AG09319 (cell line): Measurements from ENCODE around the gene TXNRD1.

Source experiments
- DNase-seq: peaks from one replicate; pipeline ENCODE4 v3.0.0-alpha.2; 2010; ENCODE audit warnings: low read depth; ENCODE audit errors: extremely low read depth
- CTCF ChIP-seq: IDR thresholded peaks from 2 replicates; pipeline ENCODE4 v1.5.1; 2011; ENCODE audit warnings: low read depth, mild to moderate bottlenecking, inconsistent platforms, low read length, moderate library complexity

TXNRD1 gene

DNA sequence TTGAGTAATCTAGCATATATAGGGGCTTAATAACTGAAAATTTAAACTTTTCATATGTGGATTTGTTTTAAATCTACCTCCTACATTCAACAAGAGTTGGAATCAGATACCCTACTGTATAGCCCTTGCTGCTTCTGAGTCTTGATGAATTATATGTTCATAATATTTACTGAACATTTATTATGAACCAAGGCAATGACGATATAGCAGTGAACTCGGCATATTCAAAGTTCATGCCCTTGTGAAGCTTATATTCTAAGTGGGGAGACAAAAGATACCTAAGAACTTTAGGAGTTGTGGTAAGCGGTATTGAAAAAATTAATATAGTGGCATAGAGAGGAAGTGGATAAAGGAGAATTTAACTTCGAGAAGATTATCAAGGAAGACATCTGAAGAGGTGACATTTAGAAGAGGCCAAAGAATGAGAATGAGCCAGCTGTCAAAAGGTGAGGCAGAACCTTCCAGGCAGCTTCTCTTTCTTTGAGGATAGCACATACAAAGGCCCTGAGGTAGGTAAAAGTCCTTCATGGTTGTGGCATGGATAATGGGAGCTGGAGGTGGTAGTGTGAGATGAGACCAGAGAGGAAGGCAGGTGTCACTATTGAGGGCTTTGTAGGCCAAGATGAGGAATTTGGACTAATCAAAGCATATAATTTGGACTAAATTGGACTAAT, 98.1 kb downstream of the TXNRD1 start:
- no peak for DNase-seq
- TF ChIP-seq CTCF, result no peak

DNA sequence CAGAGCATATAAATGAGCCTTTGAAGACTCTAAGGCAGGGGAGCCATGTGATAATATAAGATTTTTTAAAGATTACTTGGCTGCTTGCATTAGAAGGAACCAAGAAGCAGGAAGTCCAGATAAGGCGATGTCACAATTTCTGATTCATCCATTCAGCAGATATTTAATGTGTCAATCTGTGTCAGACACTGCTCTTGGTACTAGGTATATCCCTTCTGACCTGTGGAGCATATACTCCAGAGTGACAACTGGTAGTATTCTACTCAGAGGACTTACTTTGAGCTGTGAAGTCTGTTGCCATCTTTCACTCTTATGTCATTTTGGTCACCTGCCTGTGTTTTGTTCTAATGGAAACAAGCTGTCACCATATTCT, 98.6 kb downstream of the TXNRD1 start:
- no peak for TF ChIP-seq CTCF
- DNase-seq, result no peak

GRCh38 chr12:104315326-104316224, 100.0 kb downstream of the TXNRD1 start:
- TF ChIP-seq CTCF, result no peak

DNA sequence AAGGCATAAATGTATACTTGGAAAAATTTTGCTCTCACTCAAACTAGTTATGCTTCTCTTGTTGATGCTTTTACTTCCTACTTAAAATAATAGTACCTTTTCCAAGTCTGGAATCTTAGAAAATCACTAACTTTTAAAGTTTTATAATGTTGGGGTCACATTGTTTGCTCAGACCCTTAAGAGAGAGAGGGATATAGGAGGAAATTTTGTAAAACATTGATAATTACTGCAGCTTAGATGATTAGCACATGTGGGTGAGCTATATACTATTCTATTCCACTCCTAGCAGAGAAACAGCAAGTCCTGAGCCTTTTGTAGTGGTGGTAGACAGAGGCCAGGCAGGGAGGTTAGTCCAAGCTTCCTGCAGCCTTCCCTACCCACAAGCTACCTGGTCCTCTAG, 101.4 kb downstream of the TXNRD1 start:
- DNase-seq, result no peak

More at GRCh38 chr12:104315326-104316224, 100.0 kb downstream of the TXNRD1 start:
- no peak for DNase-seq

DNA sequence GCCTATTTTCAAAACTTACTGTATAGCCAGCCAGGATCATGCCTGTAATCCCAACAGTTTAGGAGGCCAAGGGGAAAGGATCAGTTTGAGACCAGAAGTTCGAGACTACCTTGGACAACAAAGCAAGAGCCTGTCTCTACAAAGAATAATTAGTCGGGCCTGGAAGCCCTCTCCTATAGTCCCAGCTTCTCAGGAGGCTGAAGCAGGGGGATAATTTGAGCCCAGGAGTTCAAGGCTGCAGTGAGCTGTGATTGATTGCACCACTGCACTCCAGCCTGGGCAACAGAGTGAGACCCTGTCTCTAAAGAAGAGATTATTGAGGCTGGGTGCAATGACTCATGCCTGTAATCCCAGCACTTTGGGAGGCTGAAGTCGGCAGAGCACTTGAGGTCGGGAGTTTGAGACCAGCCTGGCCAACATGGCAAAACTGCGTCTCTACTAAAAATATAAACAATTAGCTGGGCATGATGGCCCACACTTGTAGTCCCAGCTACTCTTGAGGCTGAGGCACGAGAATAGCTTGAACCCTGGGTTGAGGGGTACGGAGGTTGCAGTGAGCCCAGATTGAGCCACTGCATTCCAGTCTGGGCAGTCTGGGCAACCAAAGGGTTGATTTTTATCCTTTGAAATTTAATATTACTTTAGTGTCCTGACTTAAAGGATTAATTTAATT, 102.1 kb downstream of the TXNRD1 start:
- DNase-seq, result no peak
- no peak for TF ChIP-seq CTCF

More for the DNA sequence above, 101.4 kb downstream of the TXNRD1 start:
- no peak for TF ChIP-seq CTCF

DNA sequence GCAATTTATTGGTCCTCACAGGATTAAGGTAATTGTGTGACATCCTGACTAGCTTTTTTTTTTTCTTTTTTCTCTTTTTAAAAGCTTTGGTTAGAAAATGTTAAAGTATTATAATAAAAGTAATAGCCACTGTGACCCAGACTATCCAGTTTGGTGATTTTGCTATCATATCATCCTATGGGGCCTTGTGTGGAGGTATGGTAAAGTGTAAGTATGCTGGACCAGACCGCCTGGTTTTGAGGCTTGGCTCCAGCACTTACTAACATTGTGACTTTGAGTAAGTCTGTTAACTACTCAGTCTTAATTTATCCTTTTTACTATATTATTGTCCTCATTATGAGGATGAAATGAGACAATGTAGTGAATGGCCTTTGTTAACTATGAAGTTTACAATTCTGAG, 103.4 kb downstream of the TXNRD1 start:
- no peak for DNase-seq
- TF ChIP-seq CTCF, result no peak
